Tongue (tissue), 2 donors: ENCODE measurements around the gene IRAK2. TPM values are rescaled to one million over a fixed set of nuclear protein-coding genes. Genes with fewer than 3 reads are reported as not detected.
"Not testable (repeated sequence)": the region's sequence is repeated elsewhere in the genome, so short reads cannot be mapped to it uniquely, and the experiment has no call there.

ENCODE experiments used
- DNase-seq: peaks from one replicate; pipeline ENCODE4 v3.0.0-alpha.2; 2015
- total RNA-seq: library from RNA; depleted of rRNA; stranded (reverse); fragments of >200 nt; gene quantifications from one replicate; pipeline ENCODE4 v1.2.3, GENCODE V29; 2014

IRAK2 gene
- total RNA-seq, 1 donor from 2014 or later = 6.3 TPM

DNA sequence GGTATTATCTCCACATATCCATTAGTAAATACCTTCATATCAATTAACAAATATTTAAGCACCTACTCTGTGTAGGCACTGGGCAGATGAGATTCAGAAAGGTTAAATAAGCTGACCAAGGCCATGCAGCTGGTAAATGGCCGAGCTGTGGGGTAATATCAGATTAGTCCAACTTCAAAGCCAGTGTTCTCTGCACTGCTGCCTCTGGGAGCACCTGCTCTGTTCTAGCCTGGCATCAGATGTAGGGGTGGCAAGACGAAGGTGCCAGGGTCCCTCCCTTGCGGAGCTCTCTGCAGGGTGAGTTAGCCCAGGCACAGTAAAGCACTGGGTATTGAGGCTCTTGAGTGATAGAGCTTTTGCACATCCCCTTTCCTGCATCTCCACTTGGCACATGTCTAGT is 89.0 kb downstream of the IRAK2 start:
- no peak for DNase-seq

DNA sequence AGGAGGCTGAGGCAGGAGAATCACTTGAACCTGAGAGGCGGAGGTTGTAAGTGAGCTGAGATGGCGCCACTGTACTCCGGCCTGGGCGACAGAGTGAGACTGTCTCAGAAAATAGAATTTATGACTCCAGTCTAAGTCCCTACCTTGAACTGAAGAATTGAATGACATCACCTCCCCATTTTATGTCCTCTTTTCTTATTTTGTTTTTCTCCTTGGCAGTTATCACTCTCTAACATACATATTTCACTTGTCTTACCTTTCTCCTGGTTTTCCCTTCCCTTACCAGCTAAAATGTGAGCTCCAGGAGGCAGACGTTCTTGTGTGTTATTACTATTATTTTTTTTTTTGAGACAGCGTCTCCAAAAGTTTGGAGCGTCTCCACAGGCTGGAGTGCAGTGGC is 91.1 kb downstream of the IRAK2 start:
- no peak for DNase-seq

DNA sequence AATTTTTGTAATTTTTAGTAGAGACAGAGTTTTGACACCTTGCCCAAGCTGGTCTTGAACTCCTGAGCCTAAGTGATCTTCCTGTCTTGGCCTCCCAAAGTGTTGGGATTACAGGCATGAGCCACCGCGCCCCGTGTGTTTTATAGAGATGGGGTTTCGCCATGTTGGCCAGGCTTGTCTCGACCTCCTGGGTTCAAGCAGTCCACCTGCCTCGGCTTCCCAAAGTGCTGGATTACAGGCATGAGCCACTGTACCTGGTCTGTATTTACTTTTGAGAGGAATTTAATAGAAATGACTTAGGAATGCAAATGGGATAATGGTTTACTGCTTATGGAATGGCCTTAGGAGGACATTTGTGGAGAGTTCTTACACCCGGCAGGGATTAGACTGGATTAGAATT is 94.3 kb downstream of the IRAK2 start:
- DNase-seq = no peak

DNA sequence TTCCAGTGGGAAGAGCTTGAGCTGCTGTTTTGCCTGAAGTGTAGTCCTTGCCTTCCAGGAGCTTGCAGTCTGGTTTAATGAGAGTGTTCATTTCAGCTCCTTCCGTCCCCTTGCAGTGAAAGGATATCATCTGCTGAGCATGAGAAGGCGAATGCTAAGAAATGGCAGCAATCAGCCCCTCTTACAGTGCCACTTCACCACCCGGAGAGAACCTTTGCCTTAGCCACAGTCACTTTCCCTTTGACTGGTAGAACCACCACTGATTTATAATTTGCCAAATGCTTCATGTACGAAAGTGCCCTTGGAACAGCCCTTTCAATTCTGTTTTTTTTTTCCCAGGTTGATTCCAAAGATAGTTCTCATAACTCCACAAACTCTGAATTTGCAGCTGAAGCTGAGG is 95.1 kb downstream of the IRAK2 start:
- no peak for DNase-seq

DNA sequence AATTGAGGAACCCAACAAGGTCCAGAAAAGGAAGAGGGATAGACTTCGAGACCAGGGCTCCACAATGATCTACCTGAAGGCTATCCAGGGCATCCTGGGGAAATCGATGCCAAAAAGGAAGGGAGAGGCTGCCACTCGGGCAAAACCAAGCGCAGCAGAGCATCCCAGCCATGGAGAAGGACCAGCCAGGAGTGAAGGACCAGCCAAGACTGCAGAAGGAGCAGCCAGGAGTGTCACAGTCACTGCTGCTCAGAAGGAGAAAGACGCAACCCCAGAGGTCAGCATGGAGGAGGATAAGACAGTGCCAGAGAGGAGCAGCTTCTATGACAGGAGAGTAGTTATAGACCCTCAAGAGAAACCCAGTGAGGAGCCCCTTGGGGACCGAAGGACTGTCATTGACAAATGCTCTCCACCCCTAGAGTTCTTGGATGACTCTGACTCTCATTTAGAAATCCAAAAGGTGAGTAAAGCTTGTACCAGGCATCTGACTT is 95.5 kb downstream of the IRAK2 start:
- DNase-seq = no peak

DNA sequence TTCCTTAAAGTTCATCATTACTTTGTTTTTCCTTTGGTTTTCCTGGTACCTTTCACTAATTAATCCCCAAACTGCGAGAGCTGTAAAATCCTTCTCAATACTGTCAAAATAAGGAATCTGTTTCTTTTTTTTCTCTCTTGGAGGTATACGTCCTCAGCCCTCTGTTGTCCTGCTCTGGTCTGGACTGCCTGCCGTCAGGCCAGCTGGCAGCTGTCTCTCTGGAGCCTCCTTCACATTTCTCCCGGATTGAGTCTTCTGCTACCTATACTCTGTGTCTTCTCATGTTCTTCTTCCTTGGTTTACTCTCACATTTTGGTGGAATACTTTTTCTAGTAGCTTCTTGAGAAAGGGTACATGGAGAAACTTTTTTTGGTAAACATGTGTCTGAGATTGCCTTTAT is 97.3 kb downstream of the IRAK2 start:
- DNase-seq = no peak

DNA sequence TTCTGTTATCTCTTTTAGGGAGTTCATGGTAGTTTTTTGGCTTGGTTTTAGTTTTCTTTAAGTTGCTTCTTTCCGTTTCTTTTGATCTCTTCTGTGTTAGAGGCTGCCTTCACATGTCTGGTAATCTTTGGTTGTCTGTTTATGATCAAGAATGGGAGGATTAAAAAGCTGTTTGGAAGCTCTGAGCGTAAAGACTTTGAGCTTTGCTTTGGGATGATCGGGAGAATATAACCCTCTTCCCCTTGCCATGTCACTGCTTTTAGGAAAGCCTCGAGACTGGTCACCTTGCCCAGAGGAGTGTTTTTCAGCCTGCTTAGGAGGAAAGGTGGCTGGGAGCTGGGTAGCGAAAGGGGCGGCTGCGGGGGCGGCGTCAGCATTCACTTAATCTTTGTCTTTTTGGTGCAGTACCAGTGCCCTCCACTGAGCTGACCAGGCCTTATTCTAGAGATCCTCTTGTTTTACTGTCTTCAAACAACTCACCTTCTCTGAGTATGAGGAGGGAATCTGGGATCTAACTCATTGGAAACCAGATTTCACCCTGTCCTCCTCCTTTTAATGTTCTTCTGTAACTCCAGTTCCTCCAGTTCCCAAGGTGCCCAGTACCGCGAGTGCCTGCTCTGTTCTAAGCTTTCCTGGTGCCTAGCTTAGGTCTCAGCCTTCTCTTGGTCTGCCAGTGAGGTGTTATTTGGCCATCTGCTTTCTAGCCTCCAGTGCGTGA is 99.1 kb downstream of the IRAK2 start:
- peak; percentile 28 for DNase-seq

DNA sequence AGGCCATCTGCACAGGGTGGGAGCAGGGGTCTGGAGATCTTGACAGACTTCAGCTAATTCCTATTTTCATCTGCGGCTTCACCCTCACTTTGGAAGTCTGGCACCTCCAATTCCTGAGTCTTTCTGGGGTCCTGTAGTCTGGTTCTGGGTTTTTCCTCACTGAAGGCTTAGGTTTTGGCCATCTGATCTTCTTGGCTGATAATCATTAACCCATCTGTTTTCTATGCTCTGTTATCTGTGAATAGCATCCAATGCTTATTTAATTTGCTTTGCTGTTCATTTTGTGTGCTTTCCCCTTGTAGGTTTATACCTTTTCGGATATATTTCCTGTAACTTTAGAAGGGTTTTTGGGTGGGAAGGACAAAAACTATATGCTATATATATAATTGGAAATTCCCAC is 101.1 kb downstream of the IRAK2 start:
- no peak for DNase-seq

DNA sequence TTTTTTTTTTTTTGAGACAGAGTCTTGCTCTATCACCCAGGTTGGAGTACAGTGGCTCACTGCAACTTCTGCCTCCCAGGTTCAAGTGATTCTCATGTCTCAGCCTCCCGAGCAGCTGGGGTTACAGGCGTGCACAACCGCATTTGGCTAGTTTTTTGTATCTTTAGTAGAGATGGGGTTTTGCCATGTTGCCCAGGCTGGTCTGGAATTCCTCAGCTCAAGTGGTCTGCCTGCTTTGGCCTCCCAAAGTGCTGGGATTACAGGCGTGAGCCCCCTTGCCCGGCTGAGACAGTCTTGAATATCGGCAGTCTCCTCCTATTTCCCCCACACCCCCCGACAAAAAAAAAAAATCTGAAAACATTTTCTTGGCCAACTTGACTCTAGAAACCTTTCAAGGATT is 102.2 kb downstream of the IRAK2 start:
- not testable (repeated sequence) for DNase-seq

DNA sequence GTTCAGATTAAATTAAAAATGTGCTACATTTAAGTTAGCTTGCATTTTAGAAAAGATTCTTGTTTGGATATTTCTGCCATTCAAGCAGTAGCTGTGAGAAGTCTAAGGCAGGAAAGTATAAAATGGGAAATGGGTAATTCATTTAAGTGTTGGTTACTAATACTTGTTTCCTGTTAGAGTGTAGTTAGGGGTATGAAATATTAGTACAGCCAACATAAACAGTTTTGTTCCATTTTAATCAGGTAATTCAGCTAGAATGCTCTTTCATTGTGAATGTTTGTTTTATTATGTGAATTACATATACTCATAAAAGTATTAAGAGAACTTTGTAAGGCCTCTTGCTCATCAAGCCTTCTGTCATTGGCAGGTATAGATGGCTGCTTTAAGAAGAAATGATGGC is 103.4 kb downstream of the IRAK2 start:
- no peak for DNase-seq

DNA sequence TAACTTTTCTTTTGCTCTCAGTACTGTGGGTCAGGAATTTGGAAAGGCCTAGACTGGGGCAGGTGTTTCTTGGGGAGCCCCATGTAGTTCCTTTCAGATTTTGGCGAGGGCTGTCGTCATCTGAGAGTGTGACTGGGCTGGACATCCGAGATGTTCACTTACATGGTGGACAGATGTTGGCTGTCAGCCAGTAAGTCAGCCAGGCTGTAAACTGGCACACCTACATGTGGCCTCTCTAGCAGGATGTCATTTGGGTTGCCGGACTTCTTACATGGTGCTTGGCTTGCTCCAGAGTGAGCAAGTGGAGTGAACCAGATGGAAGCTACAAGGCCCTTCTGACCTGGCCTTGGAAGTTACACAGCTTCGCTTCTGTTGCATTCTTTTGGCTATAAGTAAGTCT is 104.2 kb downstream of the IRAK2 start:
- DNase-seq = peak; percentile 15

DNA sequence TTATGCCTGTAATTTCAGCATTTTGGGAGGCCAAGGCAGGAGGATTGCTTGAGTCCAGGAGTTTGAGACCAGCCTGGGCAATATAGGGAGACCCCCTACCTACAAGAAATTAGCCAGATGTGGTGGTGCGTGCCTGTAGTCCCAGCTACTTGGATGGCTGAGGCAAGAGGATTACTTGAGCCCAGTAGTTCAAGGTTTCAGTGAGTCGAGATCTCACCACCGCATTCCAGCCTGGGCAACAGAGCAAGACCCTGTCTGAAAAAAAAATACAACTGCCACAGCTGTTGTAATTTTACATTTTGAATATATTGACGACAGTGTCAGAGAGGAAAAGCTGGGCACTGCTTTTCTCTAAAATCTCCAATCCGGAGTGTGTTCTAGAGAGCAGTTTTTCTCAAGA is 104.7 kb downstream of the IRAK2 start:
- DNase-seq = no peak

DNA sequence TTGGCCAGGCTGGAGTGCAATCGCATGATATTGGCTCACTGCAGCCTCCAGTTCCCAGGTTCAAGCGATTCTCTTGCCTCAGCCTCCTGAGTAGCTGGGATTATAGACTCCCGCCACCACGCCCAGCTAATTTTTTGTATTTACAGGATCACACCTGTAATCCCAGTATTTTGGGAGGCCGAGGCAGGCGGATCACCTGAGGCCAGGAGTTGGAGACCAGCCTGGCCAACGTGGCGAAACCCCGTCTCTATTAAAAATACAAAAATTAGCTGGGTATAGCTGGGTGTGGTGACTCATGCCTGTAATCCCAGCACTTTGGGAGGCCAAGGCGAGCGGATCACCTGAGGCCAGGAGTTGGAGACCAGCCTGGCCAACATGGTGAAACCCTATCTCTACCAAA is 107.8 kb downstream of the IRAK2 start:
- DNase-seq = not testable (repeated sequence)

DNA sequence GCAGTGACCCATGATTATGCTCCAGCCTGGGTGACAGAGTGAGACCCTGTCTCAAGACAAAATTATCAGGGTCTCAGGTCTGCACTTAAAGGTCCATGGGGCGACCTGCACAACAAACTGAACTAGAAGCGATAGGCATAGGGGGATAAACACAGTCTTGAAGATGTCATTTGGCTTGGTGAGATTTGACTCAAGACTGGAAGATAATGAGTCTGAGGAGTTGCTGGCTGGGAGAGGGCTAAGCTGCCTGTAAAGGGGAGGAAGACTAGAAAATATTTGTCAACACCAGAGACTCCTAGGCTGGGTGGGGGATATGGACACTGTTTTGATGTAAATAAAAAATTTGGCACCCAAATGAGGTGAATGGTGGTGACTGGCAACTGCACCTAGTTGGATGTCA is 108.3 kb downstream of the IRAK2 start:
- DNase-seq = no peak

DNA sequence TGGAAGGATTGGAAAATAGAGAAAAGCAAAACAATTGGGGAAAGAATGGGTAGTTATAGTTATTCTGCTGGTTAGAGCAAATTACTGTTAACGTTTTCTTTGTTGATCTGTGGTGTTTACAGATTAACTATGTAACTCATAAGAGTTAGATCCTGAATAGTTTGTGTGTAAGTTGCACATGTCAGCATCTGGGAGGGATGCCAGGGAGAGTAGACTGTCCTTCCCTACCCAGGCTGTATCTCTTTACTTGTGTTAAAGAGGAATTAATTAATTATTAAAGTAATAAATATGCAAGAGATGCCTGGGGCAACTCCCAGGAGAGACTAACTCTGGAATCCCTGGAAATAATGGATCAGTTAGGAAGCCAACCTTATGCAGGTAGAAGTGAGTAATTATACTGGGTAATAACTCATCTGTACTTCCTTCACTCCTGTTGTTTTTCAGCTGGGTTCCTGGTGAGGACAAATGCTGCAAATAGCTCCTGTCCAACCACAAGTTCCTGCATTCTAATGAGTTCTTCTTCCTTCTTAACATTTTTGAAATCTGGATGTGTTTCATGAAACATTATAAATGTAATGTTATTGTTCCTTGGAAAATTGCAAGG is 109.1 kb downstream of the IRAK2 start:
- DNase-seq = no peak

DNA sequence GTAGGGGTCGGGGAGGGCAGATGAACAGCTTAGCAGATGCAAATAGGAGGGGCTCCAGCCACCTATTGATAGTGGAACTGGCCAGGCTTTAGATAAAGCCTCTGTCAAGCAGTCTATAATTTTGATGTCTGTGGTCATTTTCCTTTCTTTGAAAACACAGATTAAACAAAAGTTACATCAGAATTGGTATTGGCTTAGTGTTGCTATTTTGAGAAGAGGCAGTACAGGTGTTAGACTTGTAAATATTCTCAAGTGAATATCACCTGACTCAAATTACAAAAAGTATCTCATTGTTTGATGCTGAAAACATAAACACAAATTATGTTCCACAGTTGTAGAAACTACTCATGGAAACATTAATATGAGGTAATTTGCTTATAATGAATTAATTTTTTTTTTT is 109.9 kb downstream of the IRAK2 start:
- DNase-seq = no peak

DNA sequence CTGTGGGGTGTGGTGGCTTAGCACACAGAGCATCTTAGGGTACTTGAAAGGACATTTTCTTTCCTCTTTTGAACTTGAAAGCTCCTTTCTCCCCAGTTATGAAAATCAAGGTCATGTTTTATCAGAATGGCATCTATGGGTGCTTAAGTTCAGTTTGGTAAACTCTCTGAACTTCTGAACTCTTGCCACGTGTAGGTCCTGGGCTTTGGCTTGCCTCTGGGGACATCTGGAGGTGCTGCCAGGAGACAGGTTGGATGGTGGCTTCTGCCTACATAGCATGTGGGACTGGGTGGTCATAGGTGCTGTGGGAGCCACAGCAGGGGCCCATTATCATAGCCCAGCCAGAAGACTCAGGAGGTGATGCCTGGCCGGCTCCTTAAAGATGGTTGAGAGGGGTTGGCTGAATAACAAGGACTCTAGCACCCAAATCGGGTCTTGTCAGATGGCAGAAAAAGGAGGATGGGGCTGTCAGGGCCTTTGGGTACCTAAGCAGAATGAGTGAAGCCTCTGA is 112.5 kb downstream of the IRAK2 start:
- no peak for DNase-seq

DNA sequence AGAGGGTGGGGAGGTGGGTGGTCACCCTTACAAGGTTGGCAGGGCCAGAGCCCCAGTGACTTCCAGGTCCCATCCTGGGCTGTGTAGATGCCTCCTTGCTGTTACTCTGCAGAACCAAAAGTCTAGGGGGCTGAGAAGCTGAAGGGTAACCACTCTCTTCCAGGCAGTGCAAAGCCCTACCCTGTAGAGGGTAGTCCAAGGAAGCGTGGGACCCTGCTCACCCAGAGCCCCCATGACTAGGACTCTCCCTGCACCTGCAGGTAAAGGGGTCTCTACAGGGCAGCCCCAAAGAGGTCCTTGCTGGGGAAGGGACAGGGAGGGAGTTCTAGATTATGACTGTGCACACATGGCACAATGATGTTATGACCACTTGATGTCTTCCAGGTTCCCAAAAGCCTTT is 113.8 kb downstream of the IRAK2 start:
- DNase-seq = no peak

DNA sequence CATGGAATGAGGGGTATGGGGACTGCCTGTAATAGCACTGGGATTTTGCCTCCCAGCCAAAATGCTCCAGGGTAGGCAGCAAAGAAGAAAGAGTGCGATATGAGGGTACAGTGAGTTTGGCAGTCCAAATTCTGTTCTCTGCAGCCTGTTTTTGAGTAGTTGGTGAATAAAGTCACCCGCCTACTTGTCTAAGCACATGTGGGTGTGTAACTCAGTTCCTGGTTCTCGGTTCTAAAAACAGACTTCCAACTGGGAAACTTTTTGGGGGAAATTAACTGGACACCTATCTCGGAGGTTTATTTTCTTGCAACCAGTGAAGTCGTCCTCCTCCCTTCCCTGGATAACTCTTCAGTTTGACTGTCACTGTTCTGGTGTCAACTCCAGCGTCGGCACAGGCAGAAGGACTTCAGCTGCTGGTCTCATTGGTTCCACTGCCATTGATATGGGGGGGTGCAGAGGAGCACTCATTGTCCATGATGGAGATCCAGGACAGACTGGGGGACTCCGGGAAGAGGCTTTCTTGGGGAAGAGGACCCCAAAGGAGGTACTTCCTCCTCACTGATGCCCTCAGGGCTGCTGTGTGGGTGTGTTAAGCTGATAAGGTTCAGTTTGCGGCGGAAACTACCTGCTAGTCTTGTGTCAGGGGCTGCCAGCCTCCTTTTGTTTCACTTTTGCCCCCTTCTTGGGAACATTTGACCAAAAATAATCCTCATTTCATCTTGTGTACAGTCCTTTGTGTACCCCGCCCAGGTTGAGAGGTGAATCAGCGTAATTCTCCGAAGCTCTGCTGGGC is 114.9 kb downstream of the IRAK2 start:
- DNase-seq = no peak

DNA sequence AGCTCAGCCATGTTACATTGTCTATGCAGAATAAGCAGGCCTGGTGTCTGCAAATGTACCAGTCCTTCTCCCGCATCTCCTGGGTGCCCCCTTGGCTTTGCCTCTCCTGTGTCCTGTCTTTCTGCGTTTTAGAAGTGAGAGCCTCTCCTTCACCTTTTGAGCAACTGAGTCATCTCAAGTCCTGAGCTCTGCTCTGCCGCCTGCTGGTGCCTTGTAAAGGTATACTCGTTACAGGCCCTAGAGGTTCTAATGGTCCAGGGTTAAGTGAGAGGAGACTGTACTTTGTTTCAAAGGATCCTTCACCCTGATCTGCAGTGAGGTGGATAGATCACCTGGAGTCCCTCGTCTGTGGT is 115.4 kb downstream of the IRAK2 start:
- no peak for DNase-seq

DNA sequence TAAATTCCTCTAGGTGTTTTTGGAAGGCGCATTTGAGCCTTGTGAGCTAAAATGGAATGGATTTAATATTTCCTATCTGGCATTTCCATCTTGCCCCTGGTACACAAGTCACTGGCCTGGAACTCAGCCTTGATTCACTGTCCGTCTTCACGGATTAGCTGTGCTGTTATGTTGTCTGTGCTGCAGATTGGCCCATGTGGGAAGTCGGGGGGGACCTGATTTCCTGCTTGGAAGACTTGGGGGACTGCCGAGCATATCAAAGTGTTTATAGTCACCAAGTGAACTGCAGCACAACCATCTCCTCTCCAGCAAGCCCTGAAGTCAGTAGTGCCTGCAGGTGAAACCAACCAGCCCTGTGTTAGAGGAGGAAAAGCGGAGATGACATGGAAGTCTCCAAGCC is 115.9 kb downstream of the IRAK2 start:
- DNase-seq = no peak

DNA sequence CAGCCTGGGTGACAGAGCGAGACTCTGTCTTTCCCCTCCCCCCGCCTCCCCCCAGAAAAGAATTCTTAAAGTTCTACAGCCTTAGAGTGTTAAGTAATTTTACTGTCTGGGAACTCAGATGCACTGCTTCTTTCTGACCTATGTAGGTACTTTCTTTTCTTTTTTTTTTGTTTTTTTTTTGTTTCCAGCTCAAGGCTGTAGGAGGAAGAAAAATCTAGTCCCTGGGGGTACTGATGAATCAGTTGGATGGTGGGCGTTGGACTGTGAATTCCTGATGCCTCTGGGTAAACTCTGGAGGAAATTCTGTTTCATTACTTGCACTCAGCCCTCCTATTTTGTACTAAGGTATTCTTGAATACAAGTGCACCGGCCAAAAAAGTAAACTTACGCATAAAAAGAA is 117.2 kb downstream of the IRAK2 start:
- no peak for DNase-seq

DNA sequence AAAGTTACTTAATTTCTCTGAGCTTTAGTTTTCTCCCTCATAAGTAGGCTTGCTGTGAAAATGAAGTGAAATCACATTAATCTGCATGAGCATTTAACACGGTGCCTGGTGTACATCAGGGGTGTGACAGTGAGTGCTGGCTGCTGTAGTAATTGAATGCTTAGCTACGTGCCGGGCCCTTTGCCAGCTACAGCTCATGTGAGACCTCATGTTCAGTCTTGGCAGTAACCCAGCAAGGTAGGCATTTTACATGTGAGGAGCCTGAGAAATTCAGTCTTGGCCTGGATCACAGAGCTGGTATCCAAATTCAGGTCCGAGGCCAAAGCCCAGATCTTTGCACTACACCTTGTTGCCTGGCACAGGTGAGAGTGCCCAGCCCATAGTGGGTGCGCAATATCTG is 118.9 kb downstream of the IRAK2 start:
- DNase-seq = peak; percentile 58
